GM12878 (cell line): ENCODE data around the gene UNC93A.

Source experiments
- FOS ChIP-seq: IDR thresholded peaks from 3 replicates; pipeline ENCODE4 v1.6.1; 2011; ENCODE audit warnings: borderline replicate concordance; ENCODE audit not compliant: insufficient read length; ENCODE audit errors: extremely low read depth
- FOXK2 ChIP-seq: fragments of 450-650 bp; IDR thresholded peaks from 2 replicates; pipeline ENCODE4 v1.6.1; 2017; ENCODE audit warnings: mild to moderate bottlenecking, moderate library complexity
- POLR2A ChIP-seq: IDR thresholded peaks from 2 replicates; pipeline ENCODE4 v1.6.1; 2011; ENCODE audit warnings: low read depth, mild to moderate bottlenecking, low read length
- RCOR1 ChIP-seq: conservative IDR thresholded peaks from 2 replicates; pipeline ENCODE4 v1.6.1; 2012; ENCODE audit warnings: low read depth, low read length, improper control_type of control experiment
- TF ChIP-seq, protein P1 (sequence below), 3 experiments: IDR thresholded peaks in 2 of 3; conservative IDR thresholded peaks in 1 of 3; 2 replicates each; pipeline ENCODE4 v1.5.1; 2011; ENCODE audit warnings: low read depth in 3 of 3, low read length in 3 of 3, mild to moderate bottlenecking in 3 of 3, control low read depth in 2 of 3, moderate library complexity in 2 of 3, inconsistent platforms in 1 of 3, mixed read lengths in 1 of 3; ENCODE audit not compliant: control insufficient read depth in 2 of 3, insufficient read depth in 1 of 3; ENCODE audit errors: extremely low read depth in 1 of 3
- TF ChIP-seq, protein P2 (sequence below): IDR thresholded peaks from 2 replicates; pipeline ENCODE4 v1.6.1; 2011; ENCODE audit warnings: borderline replicate concordance, low read depth, mild to moderate bottlenecking, moderate library complexity, mixed read lengths, low read length; ENCODE audit not compliant: insufficient read depth; ENCODE audit errors: extremely low read length

DNA sequence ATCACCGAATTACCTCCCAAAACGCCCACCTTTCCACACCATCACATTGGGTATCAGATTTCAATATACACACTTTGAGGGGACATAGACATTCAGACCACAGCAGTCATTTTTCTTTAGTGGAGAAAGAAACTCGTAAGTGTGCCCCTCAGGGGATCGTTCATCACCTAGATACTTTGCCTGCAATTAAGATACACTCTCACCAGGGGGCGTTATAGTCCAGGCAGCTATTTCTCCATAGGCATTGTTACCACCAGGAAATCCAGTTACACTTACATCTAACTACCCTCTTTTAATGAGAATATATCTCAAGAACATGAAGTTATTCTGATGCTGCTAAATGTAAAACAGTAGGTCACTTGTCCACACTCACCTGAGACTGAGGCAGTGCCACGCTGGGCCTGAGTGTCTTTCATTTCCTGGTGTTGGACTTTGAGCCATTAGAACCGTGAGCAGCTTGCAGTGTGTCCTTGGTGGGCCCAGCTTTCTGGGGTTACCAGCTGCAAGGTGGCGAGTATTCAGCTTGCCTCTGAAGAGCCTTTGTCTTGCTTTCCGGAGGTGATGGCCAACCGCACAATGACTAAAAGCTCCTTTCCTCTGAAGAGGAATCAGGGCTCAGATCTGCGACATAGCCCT, 35.1 kb upstream of the UNC93A start:
- TF ChIP-seq, protein P1, sequence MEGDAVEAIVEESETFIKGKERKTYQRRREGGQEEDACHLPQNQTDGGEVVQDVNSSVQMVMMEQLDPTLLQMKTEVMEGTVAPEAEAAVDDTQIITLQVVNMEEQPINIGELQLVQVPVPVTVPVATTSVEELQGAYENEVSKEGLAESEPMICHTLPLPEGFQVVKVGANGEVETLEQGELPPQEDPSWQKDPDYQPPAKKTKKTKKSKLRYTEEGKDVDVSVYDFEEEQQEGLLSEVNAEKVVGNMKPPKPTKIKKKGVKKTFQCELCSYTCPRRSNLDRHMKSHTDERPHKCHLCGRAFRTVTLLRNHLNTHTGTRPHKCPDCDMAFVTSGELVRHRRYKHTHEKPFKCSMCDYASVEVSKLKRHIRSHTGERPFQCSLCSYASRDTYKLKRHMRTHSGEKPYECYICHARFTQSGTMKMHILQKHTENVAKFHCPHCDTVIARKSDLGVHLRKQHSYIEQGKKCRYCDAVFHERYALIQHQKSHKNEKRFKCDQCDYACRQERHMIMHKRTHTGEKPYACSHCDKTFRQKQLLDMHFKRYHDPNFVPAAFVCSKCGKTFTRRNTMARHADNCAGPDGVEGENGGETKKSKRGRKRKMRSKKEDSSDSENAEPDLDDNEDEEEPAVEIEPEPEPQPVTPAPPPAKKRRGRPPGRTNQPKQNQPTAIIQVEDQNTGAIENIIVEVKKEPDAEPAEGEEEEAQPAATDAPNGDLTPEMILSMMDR (IDR thresholded peaks at IDR 0.05 in 2 of 3, conservative IDR thresholded peaks at IDR 0.05 in 1 of 3; ENCODE audit: control insufficient read depth in 2 of 3, extremely low read depth in 1 of 3, insufficient read depth in 1 of 3, low read depth in 3 of 3, low read length in 3 of 3), result 0 out of 6 replicates have a peak, but pooled peaks of 1 of the 3 experiments have one; percentile 20
- no peak for TF ChIP-seq FOS
- TF ChIP-seq POLR2A, result no peak
- no peak for TF ChIP-seq RCOR1
- no peak for TF ChIP-seq FOXK2
- TF ChIP-seq, protein P2, sequence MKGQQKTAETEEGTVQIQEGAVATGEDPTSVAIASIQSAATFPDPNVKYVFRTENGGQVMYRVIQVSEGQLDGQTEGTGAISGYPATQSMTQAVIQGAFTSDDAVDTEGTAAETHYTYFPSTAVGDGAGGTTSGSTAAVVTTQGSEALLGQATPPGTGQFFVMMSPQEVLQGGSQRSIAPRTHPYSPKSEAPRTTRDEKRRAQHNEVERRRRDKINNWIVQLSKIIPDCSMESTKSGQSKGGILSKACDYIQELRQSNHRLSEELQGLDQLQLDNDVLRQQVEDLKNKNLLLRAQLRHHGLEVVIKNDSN, result no peak
